MCF 10A (cell line): ENCODE data around the gene RIPK4. TPM values are rescaled to one million over a fixed set of nuclear protein-coding genes. Genes with fewer than 3 reads are reported as not detected.

Experiments used
- BruUV-seq: library from RNA; stranded (reverse); fragments of 400-500 nt; replicated peaks from 2 replicates; lab custom pipeline; 2021; lab: Mats Ljungman, UMichigan
- CTCF ChIA-PET: fragments of 300-600 bp; sonication (Branson Sonifier 250); formaldehyde crosslinking; extraction: SDS; loops from one replicate; lab custom pipeline; 2021; ENCODE audit warnings: antibody characterized with exemption, inconsistent platforms; lab: Yijun Ruan, JAX
- POLR2A ChIA-PET: fragments of 300-600, 350-650 bp; sonication (Branson Sonifier 250); formaldehyde crosslinking; extraction: SDS; loops from one replicate; lab custom pipeline; 2020; ENCODE audit warnings: antibody characterized with exemption, inconsistent platforms; lab: Yijun Ruan, JAX
- DNase-seq: peaks from one replicate; pipeline ENCODE4 v3.0.0-alpha.2; 2018; ENCODE audit not compliant: unreplicated experiment
- H3K27ac Mint-ChIP-seq: one replicate; pipeline ENCODE4 v1.8.0; 2022; ENCODE audit warnings: mild to moderate bottlenecking, low read depth, mixed read lengths; ENCODE audit not compliant: unreplicated experiment
- H3K27me3 Mint-ChIP-seq: one replicate; pipeline ENCODE4 v1.8.0; 2022; ENCODE audit warnings: mixed read lengths; ENCODE audit not compliant: insufficient read depth, unreplicated experiment
- H3K36me3 Mint-ChIP-seq: one replicate; pipeline ENCODE4 v1.8.0; 2022; ENCODE audit warnings: mild to moderate bottlenecking, moderate library complexity, mixed read lengths; ENCODE audit not compliant: insufficient read depth, unreplicated experiment
- H3K4me1 Mint-ChIP-seq: one replicate; pipeline ENCODE4 v1.8.0; 2022; ENCODE audit warnings: mixed read lengths; ENCODE audit not compliant: insufficient read depth, unreplicated experiment
- H3K4me3 Mint-ChIP-seq: one replicate; pipeline ENCODE4 v1.8.0; 2022; ENCODE audit warnings: mild to moderate bottlenecking, moderate library complexity, mixed read lengths; ENCODE audit not compliant: unreplicated experiment
- H3K9me3 Mint-ChIP-seq: one replicate; pipeline ENCODE4 v1.8.0; 2022; ENCODE audit warnings: mixed read lengths; ENCODE audit not compliant: unreplicated experiment
- CTCF ChIP-seq: fragments of 200-600 bp; IDR thresholded peaks from one replicate; pipeline ENCODE4 v1.8.0; 2022; ENCODE audit warnings: antibody characterized with exemption, mild to moderate bottlenecking; ENCODE audit not compliant: unreplicated experiment
- intact Hi-C: fragments of 100-400 bp; cut with micrococcal nuclease; formaldehyde crosslinking; loops from 2 replicates; pipeline ENCODE4 v1.14.1; 2022
- total RNA-seq: library from RNA; stranded (reverse); gene quantifications from 2 replicates; pipeline ENCODE4 v1.2.3, GENCODE V29; 2022

RIPK4 gene
- total RNA-seq, 1 experiment from 2014 or later, result 22.3 TPM

DNA sequence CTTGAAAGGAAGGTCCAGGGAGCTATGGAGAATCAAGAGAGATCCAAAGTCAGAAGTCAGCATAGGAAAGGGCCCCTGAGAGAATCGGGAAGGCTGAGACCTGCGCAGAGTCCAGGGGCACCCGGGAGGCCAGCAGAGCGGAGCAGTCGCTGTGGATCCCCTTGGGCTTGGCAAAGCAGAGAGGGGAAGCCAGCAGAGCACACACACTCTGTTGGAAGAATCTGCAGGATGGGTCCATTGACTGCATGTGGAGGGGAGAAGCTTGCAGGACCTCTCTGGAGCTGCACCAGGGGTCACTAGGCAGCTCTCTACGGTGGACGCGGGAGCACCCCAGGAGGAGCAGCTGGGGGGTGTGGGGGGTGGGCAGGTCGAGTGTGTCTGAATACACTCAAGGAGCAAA, 6.4 kb downstream of the RIPK4 start:
- Mint-ChIP-seq H3K36me3 (peaks cover 69% of the 10 kb centered on the region), H3K4me1 (peaks cover 53% of the 10 kb centered on the region), H3K9me3 (no peaks in the 10 kb centered on the region), H3K27me3 (no peaks in the 10 kb centered on the region), H3K4me3 (peak overlapping the region; percentile 87), H3K27ac (peak overlapping the region; percentile 62)
- no TSS peak for BruUV-seq
- TF ChIP-seq CTCF, result no peak
- POLR2A ChIA-PET, result interaction anchor here (1.1 to 12.7 kb wide), 11 partner anchors 8 to 146 kb away, joined by 3 to 238 read pairs (median 43); no protein-coding TSS in a partner anchor
- intact Hi-C loops, result loop anchor here (2.0 to 10.0 kb wide), 3 partner anchors 33 to 596 kb away; partner anchors contain the start of gene BACE2
- no peak for DNase-seq
- CTCF ChIA-PET, result interaction anchor here (0.6 to 12.0 kb wide), 9 partner anchors 8 to 148 kb away, joined by 3 to 163 read pairs (median 4); no protein-coding TSS in a partner anchor

DNA sequence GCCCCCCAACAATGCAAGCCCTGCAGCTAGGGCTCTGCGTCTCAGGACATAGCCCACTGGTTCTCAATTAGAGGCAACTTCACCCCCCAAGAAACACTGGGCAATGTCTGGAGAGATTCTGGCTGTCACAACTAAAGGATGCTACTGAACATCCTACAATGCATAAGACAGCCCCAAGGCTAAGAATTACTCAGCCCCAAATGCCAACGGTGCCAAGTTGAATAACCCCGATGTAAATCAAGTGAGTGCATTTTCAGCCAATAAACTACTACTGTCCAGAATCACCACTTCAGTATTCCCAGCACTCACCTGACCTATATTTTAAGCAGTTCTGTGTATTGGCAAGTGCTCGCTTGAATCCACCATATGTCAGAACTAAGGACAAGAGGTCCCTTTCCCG, 6.9 kb downstream of the RIPK4 start:
- no TSS peak for BruUV-seq
- TF ChIP-seq CTCF, result no peak
- Mint-ChIP-seq H3K4me1 (peaks cover 53% of the 10 kb centered on the region), H3K4me3 (peak overlapping the region; percentile 87), H3K36me3 (peaks cover 69% of the 10 kb centered on the region), H3K27me3 (no peaks in the 10 kb centered on the region), H3K9me3 (no peaks in the 10 kb centered on the region), H3K27ac (no peak overlapping the region)
- ChIA-PET POLR2A (interaction anchor here (0.7 to 12.7 kb wide), 9 partner anchors 8 to 145 kb away, joined by 3 to 238 read pairs (median 43); no protein-coding TSS in a partner anchor), CTCF (interaction anchor here (1.0 to 12.0 kb wide), 4 partner anchors 14 to 147 kb away, joined by 3 to 163 read pairs (median 7); no protein-coding TSS in a partner anchor)
- DNase-seq, result no peak
- intact Hi-C loops, result loop anchor here (2.0 to 10.0 kb wide), 3 partner anchors 33 to 595 kb away; partner anchors contain the start of gene BACE2

- intact Hi-C loops, result no loop called here
- CTCF ChIA-PET, result interaction anchor here (0.7 to 12.0 kb wide), 4 partner anchors 27 to 147 kb away, joined by 3 to 163 read pairs (median 6); no protein-coding TSS in a partner anchor
- H3K27me3 Mint-ChIP-seq, result no peaks in the 10 kb centered on the region
- no TSS peak for BruUV-seq
- H3K36me3 Mint-ChIP-seq, result peaks cover 69% of the 10 kb centered on the region
- peak overlapping the region; percentile 87 for H3K4me3 Mint-ChIP-seq
- TF ChIP-seq CTCF, result no peak
- no peak for DNase-seq
- POLR2A ChIA-PET, result interaction anchor here (0.7 to 12.7 kb wide), 6 partner anchors 9 to 145 kb away, joined by 3 to 238 read pairs (median 6); no protein-coding TSS in a partner anchor
- no peak overlapping the region for H3K27ac Mint-ChIP-seq
- H3K4me1 Mint-ChIP-seq, result peaks cover 53% of the 10 kb centered on the region
- no peaks in the 10 kb centered on the region for H3K9me3 Mint-ChIP-seq
Measured at GRCh38 chr21:41759214-41759840, 7.5 kb downstream of the RIPK4 start.

- intact Hi-C loops, result no loop called here
- ChIA-PET CTCF (interaction anchor here (0.7 to 12.0 kb wide), 3 partner anchors 28 to 146 kb away, joined by 3 to 163 read pairs (median 3); no protein-coding TSS in a partner anchor), POLR2A (interaction anchor here (1.1 to 12.7 kb wide), 3 partner anchors 10 to 144 kb away, joined by 7 to 238 read pairs (median 131); no protein-coding TSS in a partner anchor)
- H3K4me1 Mint-ChIP-seq, result peaks cover 53% of the 10 kb centered on the region
- peak; percentile 78 for DNase-seq
- H3K27ac Mint-ChIP-seq, result no peak overlapping the region
- BruUV-seq, result no TSS peak
- no peak for TF ChIP-seq CTCF
- H3K4me3 Mint-ChIP-seq, result no peak overlapping the region
- H3K27me3 Mint-ChIP-seq, result no peaks in the 10 kb centered on the region
- no peaks in the 10 kb centered on the region for H3K9me3 Mint-ChIP-seq
- peaks cover 69% of the 10 kb centered on the region for H3K36me3 Mint-ChIP-seq
Measured at GRCh38 chr21:41758550-41758949, 8.3 kb downstream of the RIPK4 start.
